Endothelial cell of umbilical vein (primary cell): Measurements from ENCODE around the gene PAK6.

ENCODE experiments used
- CTCF ChIP-seq, 2 donors: IDR thresholded peaks; 1 replicate in 1 of 2; 2 replicates in 1 of 2; pipeline ENCODE4 v1.5.1; 2011; ENCODE audit warnings: low read length in 2 of 2, mild to moderate bottlenecking in 2 of 2, moderate library complexity in 2 of 2, control low read depth in 1 of 2, inconsistent platforms in 1 of 2, low read depth in 1 of 2; ENCODE audit not compliant: insufficient read depth in 1 of 2; ENCODE audit errors: extremely low read depth in 1 of 2
- EZH2 ChIP-seq: IDR thresholded peaks from 2 replicates; pipeline ENCODE4 v1.6.1; 2012; ENCODE audit warnings: borderline replicate concordance, low read depth, mild to moderate bottlenecking, moderate library complexity, low read length, inconsistent platforms; ENCODE audit not compliant: severe bottlenecking
- FOS ChIP-seq: IDR thresholded peaks from 2 replicates; pipeline ENCODE4 v1.6.1; 2011; ENCODE audit warnings: mild to moderate bottlenecking, low read length, moderate library complexity, borderline replicate concordance; ENCODE audit not compliant: insufficient read depth
- GATA2 ChIP-seq: IDR thresholded peaks from 2 replicates; pipeline ENCODE4 v1.7.0; 2011; ENCODE audit warnings: low read depth, mild to moderate bottlenecking, moderate library complexity, mixed read lengths, low read length; ENCODE audit not compliant: insufficient read length, insufficient read depth
- JUN ChIP-seq: IDR thresholded peaks from 2 replicates; pipeline ENCODE4 v1.6.1; 2011; ENCODE audit warnings: borderline replicate concordance, low read depth; ENCODE audit not compliant: insufficient read length, insufficient read depth
- MYC ChIP-seq: IDR thresholded peaks from one replicate; pipeline ENCODE4 v1.6.1; 2011; ENCODE audit warnings: mild to moderate bottlenecking, low read depth, low read length
- POLR2A ChIP-seq: IDR thresholded peaks from 2 replicates; pipeline ENCODE4 v1.6.1; 2012; ENCODE audit warnings: low read depth, mild to moderate bottlenecking, control low read depth, low read length
- POLR2AphosphoS5 ChIP-seq: IDR thresholded peaks from 2 replicates; pipeline ENCODE4 v1.6.1; 2012; ENCODE audit warnings: low read depth, mild to moderate bottlenecking, control low read depth, low read length, moderate library complexity; ENCODE audit not compliant: insufficient read depth
- TF ChIP-seq, protein P1 (sequence below): IDR thresholded peaks from 2 replicates; pipeline ENCODE4 v1.6.1; 2011; ENCODE audit not compliant: insufficient read depth, insufficient read length

DNA sequence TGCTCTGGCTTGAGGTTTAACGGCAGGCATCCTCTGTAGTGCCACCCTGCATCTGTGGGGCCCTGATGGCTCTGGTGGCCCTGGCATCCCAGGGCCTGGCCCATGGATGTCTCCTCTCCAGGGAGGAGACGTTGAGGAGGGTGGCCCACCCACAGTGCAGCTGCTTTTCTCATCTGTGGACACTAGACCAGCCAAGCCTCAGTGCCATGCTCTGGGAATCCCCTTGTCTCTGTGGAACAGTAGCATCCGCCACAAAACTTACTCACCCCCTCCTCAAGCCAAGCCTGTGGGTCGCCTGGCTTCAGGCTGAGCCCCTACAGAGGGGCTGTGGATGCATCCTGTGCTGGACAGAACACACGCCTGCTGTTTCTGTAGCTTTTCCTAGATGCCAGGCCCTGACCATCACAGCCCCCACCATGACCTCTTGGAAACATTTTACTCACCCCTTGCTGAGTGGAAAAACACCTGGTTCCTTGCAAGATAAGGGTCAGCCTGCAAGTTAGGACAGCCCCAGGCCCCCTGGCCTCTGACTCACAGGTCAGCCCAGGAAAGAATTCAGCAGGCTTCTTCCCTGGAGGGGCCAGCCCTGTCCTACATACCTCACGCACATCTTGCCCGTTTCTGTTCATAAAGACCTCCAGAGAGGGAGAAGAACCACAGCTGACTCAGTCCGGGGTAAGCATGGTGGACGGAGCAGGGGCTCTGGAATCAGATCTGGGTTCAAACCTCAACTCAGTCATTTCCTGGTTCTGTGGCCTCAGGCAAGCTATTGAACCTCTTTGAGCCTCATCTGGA is 19.0 kb downstream of the PAK6 start:
- no peak for TF ChIP-seq POLR2A
- no peak for TF ChIP-seq CTCF (IDR thresholded peaks at IDR 0.05; ENCODE audit: extremely low read depth in 1 of 2, insufficient read depth in 1 of 2, low read depth in 1 of 2, low read length in 2 of 2)
- TF ChIP-seq GATA2, result no peak
- TF ChIP-seq EZH2, result no peak
- peak; percentile 14 for TF ChIP-seq FOS
- TF ChIP-seq, protein P1, sequence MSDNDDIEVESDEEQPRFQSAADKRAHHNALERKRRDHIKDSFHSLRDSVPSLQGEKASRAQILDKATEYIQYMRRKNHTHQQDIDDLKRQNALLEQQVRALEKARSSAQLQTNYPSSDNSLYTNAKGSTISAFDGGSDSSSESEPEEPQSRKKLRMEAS, result no peak
- no peak for TF ChIP-seq POLR2AphosphoS5
- no peak for TF ChIP-seq JUN
- TF ChIP-seq MYC, result no peak
